AG20443 (cell line): ENCODE data around the gene PRH2.

ENCODE experiments used
- DNase-seq: peaks from one replicate; pipeline ENCODE4 v3.0.0; 2012; ENCODE audit warnings: low spot score, mixed read lengths

The PRH2 gene

GRCh38 chr12:10928746-10929286 lies at the start of gene PRH2:
TSS of gene PRH2 (plus strand) at chr12:10929236. CDS start at chr12:10929274, 38 bp downstream.
- no peak for DNase-seq

DNA sequence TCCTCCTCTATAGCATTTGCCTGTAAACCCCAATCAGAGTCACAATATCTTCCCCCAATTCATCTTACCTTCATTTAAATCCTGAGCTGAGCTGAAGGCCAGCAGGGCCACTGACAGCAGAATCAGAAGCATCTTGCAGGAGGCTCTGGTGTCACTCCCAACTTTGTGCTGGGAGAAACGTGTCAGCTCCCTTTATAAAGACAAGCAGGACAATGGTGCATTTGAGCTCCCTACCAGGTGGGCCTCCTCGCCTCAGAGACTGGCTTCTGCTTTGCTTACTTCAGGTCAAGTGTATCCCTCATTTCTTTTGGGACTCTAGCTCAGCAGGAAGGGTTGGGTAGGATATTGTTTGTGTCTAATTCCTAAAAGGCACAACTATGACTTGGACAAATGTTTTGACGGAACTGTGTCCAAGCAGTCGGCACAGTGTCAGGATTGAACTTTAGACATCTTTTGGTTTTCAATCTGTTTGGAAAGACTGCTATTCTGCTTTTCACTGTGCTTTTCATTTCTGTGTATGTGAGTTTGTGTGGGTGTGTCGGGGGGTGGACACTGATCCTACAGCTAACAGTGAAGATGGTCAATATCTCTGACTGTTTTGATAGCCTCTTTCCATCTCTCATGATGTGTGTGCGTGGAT lies 44.8 kb upstream of the PRH2 start, which contains the start of gene PRH1:
PRH1 (minus strand) TSS at position 170 of the 640 bp plus-strand sequence; CDS start at position 132, 38 bp downstream.
- no peak for DNase-seq

DNA sequence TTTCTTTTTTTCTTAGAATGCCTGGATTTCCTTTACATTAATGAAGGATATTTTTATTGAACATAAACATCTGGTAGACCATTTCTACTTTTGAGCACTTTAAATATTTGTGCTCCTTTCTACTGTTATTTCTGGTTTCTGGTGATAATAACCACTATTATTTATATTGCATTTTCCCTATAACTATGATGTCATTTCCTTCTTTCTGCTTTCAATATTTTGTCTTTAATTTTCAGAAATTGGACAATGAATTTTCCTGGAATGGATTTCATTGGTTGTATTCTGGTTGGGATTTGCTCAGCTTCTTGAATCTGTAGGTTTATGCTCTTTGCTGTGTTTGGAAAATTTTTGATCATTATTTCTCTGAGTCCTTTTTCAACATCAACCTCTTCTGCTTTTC lies 39.8 kb upstream of the PRH2 start:
- no peak for DNase-seq

DNA sequence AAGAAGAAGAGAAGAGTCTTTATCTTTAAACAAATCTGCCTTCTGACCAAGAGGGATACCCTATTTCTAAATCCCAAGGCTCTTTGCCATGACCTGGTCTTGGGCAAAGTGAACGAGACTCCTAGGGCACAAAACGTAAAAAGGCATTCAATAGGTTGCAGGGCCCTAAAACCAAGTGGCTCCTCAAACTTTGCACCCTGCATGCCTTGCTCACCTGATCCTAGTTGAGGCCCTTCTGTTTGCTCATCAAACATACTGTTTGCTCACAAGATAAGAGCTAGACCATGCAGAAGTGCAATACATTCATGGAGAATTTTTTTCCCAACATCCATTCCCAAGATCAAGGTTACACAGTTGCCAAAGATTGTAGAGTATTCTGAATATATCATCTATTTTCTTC lies 37.1 kb upstream of the PRH2 start:
- DNase-seq: no peak

GRCh38 chr12:10896854-10897253 lies 32.2 kb upstream of the PRH2 start:
- no peak for DNase-seq

- DNase-seq: no peak
These were observed 28.5 kb upstream of the PRH2 start for GRCh38 chr12:10900530-10900929.

DNA sequence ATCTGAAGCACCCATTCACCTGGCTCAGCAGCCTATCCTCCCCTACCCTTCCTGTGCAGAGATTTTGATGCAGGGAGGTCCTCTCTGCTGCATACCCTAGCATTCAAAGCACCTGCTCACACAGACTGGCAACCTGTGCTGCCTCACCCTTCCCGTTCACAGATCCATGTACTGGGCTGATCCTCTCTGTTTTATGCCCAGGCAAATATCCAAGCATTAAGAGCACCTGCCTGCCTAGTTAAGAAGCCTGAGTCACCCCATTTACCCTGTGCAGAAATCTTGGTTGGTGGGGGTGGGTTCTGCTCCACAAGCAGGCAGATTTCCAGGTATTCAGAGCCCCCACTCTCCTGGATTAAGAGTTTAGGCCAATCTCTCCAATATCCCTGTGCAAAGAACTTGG lies 28.1 kb upstream of the PRH2 start:
- DNase-seq: no peak

DNA sequence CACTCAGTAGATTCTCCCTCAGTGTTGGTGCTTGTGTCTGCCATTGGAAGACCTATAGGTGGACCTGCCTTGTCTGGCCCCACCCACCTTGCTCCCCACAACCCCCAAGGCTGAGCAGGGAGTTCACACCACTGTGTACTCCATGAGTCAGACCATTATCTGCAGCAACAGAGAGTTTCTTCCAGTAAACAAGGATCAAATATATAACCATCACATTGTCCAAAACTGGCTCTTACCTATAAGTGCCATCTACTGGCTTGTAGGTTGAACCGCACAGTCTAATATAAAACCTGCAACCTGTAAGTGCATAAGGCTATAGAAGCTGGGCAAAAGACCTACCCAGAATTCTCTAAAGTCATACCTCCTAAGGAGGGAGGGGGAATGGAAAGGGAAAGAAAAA lies 27.6 kb upstream of the PRH2 start:
- DNase-seq: no peak

DNA sequence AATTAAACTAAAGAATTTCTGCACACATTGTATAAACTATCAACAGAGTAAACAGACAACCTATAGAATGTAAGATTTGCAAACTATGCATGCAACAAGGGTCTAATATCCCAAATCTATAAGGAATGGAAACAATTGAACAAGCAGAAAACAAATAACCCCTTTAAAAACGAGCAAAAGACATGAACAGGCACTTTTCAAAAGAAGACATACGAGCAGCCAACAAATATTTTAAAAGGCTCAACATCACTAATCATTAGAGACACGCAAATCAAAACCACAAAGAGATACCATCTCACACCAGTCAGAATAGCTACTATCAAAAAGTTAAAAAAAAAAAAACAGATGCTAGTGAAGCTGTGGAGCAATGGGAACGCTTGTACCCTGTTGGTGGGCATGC lies 24.4 kb upstream of the PRH2 start:
- no peak for DNase-seq

DNA sequence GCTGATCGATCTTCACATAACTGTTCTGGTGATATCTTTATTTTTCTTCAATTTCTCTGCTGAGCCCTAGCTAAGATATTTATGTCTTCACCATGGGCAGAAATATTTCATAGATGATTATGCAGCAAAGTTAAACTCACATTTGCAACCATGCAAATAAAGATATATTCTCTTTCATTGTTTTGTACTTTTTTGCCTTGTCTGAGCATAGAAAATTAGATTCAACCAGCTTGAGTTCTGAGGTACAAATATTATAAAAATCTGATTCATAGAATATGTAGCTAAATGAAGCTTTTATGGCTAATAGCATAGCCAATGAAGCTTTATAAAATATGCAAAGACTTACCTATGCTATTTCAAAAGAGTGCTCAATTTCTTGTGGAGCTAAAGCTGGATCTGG lies 19.6 kb upstream of the PRH2 start, which contains the start of gene TAS2R13:
TAS2R13 (minus strand) TSS at position 101 of the 400 bp plus-strand sequence. CDS start 264 bp downstream, outside the sequence.
- DNase-seq: no peak

- no peak for DNase-seq
These were observed 18.7 kb upstream of the PRH2 start for GRCh38 chr12:10910380-10910779.

DNA sequence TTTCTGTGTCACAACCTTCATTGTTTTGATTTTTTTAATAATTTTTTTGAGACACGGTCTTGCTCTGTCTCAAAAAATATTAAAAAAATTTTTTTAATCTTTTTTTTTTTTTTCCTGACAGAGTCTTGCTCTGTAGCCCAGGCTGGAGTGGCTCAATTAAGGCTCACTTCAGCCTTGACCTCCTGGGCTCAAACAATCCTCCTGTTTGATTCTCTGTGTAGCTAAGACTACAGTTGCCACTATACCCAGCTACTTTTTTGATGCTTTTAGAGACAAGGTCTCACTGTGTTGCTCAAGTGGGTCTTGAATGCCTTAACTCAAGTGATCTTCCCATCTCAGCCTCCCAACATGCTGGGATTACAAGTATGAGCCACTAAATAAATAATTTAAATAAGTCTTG lies 9.2 kb upstream of the PRH2 start:
- no peak for DNase-seq

DNA sequence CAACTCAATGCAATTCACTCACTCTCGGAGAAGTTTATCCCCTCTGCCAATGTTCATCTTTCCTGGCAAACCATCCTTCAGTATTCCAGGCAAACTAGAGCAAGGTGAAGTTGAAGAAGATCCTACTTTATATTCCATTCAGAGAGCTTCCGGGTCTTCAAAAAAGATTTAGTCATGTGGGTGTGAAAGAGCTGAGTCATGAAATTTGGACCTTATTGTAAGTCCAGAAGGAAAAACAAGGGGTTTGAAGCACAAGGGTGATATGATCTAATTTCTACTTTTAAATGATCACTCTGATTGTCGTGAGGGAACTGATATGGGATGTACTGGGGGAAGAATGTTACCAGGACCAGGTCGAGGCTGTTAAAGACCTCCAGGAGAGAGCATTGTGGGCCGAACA lies 2.8 kb upstream of the PRH2 start:
- no peak for DNase-seq

GRCh38 chr12:10936506-10936905 lies 7.5 kb downstream of the PRH2 start:
- no peak for DNase-seq

DNA sequence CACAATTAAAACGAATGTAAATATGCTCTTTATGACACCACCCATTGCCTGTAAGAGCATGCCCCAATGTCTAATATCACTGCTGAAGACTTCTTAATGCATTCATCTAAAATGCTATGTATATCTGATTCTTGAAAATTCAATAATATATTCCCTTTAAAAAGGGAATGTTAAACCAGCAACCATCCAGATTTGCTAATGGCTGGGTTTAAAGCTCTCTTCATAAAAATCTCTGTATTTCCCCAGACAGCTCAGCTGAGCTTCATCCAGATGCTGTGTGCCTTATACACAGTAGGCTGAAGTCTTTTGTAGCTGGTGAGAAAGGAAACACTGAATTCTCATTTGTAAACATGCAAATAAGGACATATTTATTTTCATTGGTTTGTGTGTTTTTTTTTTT lies 10.1 kb downstream of the PRH2 start, which contains the start of gene TAS2R14:
TAS2R14 (minus strand) TSS at position 101 of the 400 bp plus-strand sequence; CDS start at position 45, 56 bp downstream.
- no peak for DNase-seq

GRCh38 chr12:10940389-10940788 lies 11.4 kb downstream of the PRH2 start:
- DNase-seq: peak; percentile 67

DNA sequence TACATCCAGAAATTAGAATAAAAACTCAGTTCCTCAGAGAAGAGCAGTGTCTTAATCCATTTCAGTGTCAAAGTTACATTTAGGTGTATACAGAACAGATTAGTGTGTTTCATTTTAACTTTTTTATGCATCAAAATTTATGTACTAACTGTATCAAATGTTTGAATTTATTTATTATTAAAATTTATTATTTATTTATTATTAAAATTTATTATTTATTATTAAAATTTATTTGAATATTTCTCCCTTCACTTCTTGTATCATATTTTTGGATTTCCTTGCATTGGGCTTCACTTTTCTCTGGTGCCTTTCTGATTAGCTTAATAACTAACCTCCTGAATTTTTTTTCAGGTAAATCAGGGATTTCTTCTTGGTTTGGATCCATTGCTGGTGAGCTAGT lies 12.3 kb downstream of the PRH2 start:
- DNase-seq: no peak

GRCh38 chr12:10941916-10942607 lies 13.0 kb downstream of the PRH2 start:
- no peak for DNase-seq

DNA sequence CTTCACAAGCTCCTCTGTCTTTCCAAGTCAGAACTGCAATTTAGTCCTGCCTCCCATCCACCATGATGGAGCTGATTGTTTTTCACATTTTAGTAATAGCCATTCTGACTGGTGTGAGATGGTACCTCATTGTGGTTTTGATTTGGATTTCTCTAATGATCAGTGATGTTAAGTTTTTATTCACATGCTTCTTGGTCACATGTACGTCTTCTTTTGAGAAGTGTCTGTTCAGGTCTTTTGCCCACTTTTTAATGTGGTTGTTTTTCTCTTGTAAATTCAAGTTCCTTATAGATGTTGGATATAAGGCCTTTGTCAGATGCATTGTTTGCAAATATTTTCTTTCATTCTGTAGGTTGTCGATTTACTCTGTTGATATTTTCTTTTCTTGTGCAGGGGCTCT lies 14.1 kb downstream of the PRH2 start:
- no peak for DNase-seq

DNA sequence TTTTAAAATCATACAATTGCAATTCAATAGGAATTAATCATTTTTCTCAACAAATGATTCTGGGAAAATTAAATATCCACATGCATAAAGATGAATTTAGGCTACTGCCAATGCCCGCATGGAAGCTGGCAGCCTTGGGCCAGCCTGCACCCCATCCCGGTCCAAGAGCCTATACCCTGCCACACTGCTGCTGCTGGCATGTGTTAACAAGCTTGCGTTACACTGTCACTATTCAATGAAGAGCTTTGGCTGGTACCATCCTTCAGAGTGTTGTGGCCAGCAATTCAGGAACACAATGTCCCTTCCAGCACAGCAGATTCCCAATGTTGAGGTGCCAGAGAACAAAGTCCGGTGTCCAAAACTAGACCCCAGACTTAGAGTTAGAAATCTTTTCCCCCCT lies 23.6 kb downstream of the PRH2 start:
- DNase-seq: no peak

- DNase-seq: no peak
These were observed 27.0 kb downstream of the PRH2 start for GRCh38 chr12:10956085-10956484.

GRCh38 chr12:10957741-10958140 lies 28.7 kb downstream of the PRH2 start:
- DNase-seq: no peak

- no peak for DNase-seq
These were observed 30.8 kb downstream of the PRH2 start for GRCh38 chr12:10959804-10960203.
